GM12801 (cell line): Measurements from ENCODE around the gene RAMACL.

Experiments used
- CTCF ChIP-seq: IDR thresholded peaks from one replicate; pipeline ENCODE4 v1.5.1; 2011; ENCODE audit warnings: control low read depth; ENCODE audit not compliant: insufficient read length; ENCODE audit errors: extremely low read depth

RAMACL gene

DNA sequence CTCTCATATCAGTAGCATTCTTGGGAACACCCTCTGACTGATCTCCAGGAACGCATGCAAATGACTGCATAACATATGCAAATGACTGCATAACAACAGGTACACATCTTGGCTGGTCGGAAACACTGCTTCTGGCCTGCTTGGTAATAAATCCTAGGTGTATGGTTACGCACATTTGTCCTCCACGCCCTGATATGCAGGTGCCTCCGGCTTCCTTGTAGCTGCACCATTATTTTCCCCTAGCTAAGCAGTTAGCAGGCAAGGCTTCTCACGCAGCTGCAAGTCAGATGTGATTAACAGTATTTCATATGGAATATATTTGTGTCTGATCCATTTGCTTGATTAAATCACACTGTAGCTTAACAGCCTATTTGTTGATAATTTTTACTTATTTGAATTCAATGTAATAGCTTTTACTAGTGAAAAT, 34.6 kb upstream of the RAMACL start:
- no peak for TF ChIP-seq CTCF

- no peak for TF ChIP-seq CTCF
Observed at GRCh38 chr6:166620478-166621113, 34.1 kb upstream of the RAMACL start.

GRCh38 chr6:166619912-166620311, 33.4 kb upstream of the RAMACL start:
- no peak for TF ChIP-seq CTCF

- TF ChIP-seq CTCF: no peak
Observed at GRCh38 chr6:166618866-166619761, 32.6 kb upstream of the RAMACL start.

DNA sequence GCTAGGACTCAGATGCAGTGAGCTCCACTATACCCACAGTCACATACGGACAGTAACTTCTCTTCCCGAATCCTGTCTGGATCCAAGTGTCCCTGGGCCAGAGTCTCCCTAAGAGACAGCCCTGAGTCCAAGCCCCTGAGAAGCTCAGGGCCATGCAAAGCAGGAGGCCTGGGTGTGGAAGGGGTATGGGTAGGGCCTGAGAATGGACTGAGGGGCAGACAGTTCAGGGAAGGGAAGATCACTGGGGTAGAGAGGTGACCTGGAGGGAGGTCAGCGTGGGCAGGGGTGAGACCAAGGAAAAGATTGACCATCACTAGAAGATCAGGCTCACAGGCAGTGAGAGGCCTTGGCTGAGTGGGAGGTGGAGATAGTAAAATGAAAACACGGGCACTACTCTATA, 31.8 kb upstream of the RAMACL start:
- TF ChIP-seq CTCF: no peak

DNA sequence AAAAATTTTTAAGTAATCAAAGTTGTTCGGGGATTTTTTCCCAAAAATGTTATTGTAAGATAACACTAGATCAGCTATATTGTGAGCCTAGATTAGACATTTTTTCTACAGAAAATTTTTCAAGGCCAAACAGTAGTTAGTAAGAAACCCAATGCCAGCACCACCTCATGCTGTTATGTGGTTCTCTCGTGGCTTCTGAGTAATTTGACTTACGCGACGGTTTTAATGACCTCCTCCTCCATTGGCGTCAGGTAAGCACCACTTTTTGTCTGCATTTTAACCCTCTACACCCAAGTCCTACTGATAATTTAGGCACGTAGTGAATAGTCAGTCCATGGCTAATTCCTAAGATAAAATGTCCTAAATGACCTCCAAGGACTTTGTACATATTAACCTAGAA, 30.9 kb upstream of the RAMACL start:
- TF ChIP-seq CTCF: no peak

DNA sequence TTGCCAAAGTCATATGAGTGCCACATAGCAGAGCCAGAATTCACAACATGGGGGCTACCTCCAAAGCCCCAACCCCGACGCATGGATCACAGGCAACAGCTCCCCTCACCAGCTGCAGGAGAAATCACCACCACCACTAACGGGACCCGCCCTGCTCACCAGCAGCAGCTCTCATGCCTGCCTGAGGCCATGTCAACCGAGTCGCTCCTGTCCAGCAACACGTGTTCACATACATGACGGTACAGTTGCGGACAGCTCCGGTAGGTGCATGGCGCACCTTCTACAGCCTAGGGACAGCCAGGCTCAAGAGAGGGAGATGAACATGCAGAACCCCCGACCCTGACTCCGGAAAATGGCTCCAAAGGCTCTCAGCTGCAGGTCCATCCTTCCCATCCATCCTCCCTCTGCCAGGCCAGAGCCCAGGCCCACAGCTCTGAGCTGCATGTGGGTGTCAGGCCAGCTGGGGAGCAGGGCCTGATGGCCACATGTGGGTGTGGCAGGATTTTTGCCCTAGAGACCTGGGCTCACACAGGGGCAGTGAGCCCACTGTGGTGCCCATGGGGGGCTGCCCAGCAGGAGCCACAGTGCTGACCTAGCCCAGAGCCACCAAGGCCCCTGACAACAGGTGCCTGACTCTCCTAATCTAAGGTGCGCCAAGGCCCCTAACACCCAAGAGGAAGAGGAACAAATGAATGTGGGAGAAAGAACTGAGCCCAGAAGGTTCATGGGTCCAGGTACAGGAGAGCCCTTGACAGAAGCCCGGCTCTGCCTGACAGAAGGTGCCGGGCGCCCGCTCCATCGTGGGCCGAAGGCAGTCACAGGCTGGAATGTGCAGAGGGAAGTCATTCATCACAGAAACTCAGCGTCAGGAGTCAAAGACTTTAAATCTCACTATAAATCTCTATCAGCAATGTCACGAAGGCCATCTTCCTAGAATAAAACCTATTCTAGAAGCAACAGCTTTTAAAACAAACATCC, 30.1 kb upstream of the RAMACL start:
- TF ChIP-seq CTCF: no peak
